GM18508 (cell line): ENCODE data around the gene SNORC.

Experiments
- ATAC-seq: cut with Tn5 transposase; IDR thresholded peaks from one replicate; pipeline ENCODE4 v1.9.1; 2021; ENCODE audit warnings: moderate number of reproducible peaks; ENCODE audit not compliant: insufficient read depth, unreplicated experiment

The SNORC gene

DNA sequence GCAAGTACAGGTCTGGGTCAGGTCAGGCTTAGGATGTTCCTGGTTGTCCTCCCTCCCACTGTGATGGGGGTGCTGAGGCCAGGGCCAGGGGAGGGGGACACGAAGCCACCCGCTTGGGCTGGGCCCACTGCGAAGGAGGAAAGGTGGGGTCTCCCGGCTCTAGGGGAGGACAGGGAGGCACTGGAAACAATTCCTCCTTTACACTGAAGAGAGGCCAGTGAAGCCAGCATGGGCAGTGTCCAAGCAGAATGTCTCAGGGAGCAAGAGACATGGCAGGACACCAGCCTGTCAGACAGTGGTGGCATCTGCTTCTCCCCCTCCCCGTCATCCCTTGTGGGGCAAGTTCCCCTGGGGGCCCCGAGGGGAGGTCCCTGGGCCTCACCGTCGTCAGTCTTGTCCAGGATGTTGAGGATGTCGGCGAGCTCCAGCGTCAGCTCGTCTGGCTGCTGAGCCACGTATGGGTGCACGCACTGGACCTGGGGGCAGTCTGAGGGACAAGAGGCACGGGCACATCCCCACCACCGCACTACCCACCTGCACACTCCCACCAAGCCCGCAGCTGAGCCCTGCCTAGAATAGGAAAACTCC, 10.8 kb downstream of the SNORC start:
- no peak for ATAC-seq

- ATAC-seq = no peak
These were observed 12.0 kb downstream of the SNORC start for GRCh38 chr2:232882085-232882484.

- no peak for ATAC-seq
These were observed 12.5 kb downstream of the SNORC start for GRCh38 chr2:232882505-232883115.

- no peak for ATAC-seq
These were observed 13.2 kb downstream of the SNORC start for GRCh38 chr2:232883116-232883721.

GRCh38 chr2:232884001-232884421, 13.9 kb downstream of the SNORC start:
- no peak for ATAC-seq

DNA sequence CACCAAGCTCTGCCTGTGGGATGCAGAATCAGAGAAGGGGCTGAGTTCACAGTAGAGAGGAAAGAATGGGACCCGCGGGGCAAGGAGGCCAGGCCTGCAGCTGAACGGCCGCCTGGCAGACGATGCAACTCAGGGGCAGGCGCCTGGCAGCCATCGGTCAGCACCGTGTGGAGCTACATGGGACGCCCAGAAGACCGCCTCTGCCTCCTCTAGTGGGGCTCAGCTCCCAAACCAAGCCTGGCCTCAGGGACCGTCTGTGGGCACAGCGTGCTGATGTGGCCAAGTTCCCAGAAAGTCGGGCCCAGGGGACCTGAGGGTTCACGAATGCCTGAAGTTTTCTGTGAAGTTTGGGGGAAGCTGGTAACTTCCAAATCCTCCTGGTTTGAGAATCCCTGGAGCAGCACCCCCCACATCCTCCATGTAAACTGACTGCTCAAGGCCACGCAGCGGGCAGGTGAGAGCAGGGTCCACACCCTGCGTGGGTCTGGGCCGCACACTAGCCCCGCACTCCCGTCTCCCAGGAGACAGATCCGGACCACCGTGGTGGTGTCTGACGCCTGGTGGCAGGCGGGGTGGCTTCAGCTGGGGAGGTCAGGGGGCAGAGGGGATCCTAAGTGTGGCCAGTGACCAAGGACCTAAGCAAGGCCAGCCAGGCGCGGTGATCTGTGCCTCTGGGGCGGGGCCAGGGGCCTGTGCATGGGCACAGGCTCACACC, 14.6 kb downstream of the SNORC start:
- no peak for ATAC-seq

- ATAC-seq = no peak
These were observed 15.3 kb downstream of the SNORC start for GRCh38 chr2:232885264-232885961.

DNA sequence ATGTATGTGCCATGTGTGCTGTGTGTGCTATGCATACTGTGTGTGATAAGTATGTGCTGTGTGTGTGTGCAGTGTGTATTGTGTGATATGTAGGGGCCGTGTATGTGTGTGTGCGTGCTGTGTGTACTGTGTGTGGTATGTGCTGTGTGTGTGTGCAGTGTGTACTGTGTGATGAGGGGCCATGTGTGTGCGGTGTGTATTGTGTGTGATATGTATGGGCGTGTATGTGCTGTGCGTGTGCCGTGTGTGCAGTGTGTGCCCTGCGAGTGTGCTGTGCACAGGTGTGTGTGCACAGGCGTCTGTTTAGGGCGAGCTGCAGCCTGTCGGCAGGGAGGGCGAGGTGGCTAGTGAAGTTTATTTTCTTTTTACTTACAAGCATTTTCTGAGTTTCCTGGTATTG, 16.1 kb downstream of the SNORC start:
- ATAC-seq = no peak

DNA sequence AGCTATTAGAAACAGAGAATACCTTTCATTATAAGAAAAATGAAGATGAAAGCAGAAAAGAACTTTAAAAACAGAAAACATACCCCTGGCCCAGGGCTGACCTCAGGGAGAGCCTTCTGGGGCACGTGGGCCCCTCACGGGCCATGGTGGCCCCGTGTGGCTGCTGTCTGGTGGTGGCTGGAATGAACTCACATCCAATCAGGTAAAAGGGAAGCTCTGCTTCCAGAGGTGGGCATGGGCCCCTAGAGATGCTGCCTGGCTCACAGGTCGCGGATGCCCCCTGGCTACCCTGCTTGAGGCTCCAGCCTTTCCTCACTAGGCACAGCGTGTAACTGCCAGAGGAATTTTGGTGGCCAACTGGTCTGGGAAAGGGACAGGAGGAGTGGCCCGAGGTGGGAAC, 16.6 kb downstream of the SNORC start:
- no peak for ATAC-seq

DNA sequence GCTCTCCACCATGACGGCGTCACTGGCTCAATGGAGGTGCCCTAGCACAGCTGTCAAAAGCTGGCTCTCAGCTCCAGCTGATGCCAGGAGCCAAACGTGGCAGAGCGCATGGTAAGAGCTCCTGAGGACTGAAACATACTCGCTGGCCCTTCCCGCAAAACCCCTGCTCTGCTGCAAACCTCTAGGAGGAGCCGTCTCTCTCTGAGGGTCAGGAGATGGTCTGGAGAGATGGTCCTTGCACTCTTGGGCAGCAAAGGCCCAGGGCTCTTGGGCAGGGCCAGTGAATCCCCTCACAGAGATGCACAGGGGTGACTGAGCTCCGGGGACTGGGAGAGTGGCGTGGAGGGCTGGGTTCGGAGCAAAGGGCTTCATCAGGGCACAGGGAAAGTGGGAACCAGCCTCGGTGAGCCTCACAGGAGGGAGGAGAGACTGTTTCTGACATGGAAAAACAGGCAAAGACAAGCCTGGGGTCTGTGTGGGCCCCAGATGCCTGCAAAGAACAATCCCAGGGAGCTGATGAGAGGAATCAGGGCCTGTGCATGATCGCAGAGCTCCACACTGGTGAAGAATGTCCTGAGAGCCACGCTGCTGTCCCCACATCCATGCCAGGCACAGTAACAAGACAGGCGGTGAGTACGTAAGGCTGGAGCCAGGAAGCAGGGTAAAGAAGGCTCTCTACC, 17.2 kb downstream of the SNORC start:
- ATAC-seq = no peak

GRCh38 chr2:232888099-232888836, 18.2 kb downstream of the SNORC start:
- no peak for ATAC-seq

DNA sequence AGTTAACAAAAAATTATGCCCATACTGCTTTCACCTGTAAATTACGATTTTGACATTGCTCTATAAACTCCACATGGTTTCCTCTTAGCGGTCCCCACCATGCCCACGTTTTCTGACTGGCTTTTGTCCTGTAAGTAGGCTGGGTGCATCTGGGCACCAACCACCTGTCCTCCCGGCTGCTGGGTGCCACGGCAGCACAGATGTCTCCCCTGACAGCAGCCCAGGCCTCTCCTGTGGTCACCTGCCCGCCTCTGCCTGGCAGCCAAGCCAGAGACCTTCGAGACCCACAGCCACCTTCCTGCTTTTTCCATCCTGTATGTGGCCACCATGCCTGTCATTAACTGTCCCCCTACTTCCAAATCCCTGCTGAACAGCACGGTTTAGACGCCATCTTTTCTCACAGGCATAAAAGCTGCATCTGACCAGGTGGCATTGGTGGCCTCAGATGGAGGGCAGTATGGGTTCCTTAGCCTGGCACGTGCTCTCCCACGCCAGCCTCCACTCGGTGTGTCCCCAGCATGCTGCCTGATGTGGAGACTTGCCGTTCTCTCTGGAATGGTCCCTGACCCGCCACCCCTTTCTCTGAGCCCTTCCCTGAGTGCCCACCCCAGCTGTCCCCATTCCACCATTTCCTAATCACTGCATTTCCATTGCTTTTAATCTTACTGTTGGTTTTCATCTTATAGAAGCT, 18.9 kb downstream of the SNORC start:
- ATAC-seq = no peak

DNA sequence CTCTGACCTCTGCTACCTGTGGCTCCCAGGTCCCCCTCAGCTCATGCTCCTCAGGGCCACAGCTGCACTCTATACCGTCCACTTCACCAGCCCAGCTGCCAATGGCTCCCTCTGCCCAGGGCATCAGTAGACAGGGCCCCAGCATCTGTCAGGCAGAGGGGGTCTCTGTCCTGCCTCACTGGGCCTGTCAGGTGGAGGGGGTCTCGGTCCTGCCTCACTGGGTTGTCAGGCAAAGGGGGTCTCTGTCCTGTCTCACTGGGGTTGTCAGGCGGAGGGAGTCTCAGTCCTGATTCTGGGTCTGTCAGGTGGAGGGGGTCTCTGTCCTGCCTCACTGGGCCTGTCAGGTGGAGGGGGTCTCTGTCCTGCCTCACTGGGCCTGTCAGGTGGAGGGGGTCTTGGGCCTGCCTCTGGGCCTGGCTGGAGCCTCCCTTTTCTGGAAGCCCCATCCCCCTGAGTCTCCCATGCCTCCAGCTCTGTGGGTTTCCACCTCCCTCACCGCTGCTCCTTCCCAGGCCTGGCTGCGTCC, 19.9 kb downstream of the SNORC start:
- ATAC-seq = no peak

- ATAC-seq = no peak
These were observed 20.5 kb downstream of the SNORC start for GRCh38 chr2:232890536-232890895.

GRCh38 chr2:232890896-232891601, 21.0 kb downstream of the SNORC start:
- ATAC-seq = no peak

- no peak for ATAC-seq
These were observed 21.6 kb downstream of the SNORC start for GRCh38 chr2:232891621-232892071.

- ATAC-seq = no peak
These were observed 22.2 kb downstream of the SNORC start for GRCh38 chr2:232892221-232892620.

GRCh38 chr2:232892843-232893242, 22.8 kb downstream of the SNORC start:
- no peak for ATAC-seq
